Fibroblast of villous mesenchyme (primary cell): ENCODE data around the gene RNF114. TPM values are rescaled to one million over a fixed set of nuclear protein-coding genes. Genes with fewer than 3 reads are reported as not detected.

Experiments
- DNase-seq: peaks from one replicate; pipeline ENCODE4 v3.0.0-alpha.2; 2010; ENCODE audit warnings: low read depth
- H3K4me3 ChIP-seq: 2 replicates; pipeline ENCODE4 v1.5.1; 2011; ENCODE audit warnings: low read depth, mild to moderate bottlenecking, low read length
- total RNA-seq: library from RNA; depleted of rRNA; stranded (reverse); fragments of >200 nt; gene quantifications from 2 replicates; pipeline ENCODE4 v1.2.3, GENCODE V29; 2012
- TF ChIP-seq, protein P1 (sequence below): IDR thresholded peaks from 2 replicates; pipeline ENCODE4 v1.5.1; 2012; ENCODE audit warnings: low read depth, mild to moderate bottlenecking, low read length; ENCODE audit not compliant: insufficient read depth

Gene RNF114
- total RNA-seq, 1 donor, result 57.0 TPM

DNA sequence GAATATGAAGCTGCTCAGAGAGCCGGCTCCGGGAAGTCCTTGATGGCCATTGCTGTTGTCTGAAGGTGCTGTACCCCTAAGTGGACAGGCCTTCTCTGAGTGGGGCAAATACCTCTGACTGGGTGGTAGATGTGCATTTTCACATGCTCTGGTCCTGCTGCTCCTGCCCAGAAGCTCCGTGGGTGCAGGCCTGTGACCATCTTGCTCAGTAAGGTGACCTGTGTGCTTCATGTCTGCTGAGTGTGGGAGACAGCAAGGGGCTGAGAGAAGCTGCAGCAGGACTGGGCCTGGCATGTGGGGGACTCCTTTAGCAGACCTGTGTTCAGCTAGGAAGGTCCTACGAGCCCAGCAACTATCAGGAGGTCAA lies 25.9 kb upstream of the RNF114 start:
- H3K4me3 ChIP-seq, result no peak overlapping the region
- TF ChIP-seq, protein P1, sequence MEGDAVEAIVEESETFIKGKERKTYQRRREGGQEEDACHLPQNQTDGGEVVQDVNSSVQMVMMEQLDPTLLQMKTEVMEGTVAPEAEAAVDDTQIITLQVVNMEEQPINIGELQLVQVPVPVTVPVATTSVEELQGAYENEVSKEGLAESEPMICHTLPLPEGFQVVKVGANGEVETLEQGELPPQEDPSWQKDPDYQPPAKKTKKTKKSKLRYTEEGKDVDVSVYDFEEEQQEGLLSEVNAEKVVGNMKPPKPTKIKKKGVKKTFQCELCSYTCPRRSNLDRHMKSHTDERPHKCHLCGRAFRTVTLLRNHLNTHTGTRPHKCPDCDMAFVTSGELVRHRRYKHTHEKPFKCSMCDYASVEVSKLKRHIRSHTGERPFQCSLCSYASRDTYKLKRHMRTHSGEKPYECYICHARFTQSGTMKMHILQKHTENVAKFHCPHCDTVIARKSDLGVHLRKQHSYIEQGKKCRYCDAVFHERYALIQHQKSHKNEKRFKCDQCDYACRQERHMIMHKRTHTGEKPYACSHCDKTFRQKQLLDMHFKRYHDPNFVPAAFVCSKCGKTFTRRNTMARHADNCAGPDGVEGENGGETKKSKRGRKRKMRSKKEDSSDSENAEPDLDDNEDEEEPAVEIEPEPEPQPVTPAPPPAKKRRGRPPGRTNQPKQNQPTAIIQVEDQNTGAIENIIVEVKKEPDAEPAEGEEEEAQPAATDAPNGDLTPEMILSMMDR, result no peak
- no peak for DNase-seq

DNA sequence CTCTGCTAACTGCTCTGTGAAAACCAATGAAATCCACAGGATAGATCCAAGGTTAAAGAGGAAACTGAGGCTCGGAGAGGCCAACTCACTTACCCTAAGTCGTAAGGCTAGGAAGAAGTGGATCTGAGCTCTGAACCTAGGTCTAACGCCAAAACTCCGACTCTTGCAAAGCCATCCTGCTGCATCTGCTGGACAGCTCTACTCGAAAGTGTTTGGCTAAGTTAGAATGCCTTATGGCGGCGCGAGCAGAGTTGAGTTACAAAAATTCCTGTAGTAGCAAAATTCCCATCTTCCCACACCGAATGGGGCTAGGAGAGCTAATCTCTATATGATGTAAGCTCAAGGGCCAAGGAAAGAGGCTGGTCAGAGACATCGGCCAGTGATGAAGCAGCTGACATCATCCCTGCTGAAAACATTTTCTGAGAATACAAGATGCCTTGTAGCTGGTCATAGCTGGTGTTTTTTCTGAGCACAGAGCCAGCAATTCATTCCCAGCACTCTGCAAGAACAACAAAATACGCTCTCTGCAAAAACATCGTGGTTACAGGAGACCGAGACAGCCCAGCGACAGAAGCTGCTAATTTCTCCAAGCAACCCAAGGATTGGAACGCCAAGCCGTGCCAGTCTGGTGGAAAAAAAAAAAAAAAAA lies 22.7 kb upstream of the RNF114 start:
- TF ChIP-seq, protein P1, result no peak
- peak; percentile 42 for DNase-seq

DNA sequence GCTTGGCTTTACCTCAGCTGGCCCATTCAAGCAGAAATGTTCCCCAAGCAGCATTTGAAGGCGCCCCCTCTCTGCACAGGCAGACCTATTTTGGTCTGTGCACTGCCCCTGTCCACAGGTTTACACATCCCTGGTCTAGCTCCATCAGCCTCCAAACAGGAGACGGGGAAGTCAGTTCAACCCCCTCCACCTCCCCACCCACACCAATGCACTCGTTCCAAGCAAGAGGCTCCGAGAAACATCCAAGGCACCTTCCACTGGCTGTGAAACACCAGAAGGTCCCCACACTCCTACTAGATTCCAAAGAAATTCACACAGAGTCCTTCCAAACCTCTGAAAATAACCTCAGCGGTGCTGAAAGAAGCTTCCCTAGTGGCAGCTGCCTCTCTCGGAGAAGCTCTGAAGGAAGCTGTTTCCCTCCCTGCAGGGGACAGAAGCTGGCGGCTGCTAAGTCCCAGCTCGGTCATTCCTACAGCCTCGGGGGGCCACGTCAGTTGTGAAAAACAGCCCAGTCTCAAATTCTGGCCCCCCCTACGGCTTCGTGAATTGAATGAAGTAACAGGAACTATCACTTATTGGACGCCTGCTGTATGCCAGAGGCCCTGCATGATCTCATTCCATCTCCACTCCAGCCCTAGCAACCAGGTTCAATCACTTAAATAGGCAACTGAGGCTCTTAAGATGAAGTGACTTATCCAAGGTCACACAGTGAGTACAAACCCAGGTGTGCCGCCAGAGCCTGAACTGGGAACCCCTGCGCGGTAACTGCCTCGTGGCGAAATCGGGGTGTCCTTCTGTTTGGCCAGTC lies 21.7 kb upstream of the RNF114 start:
- TF ChIP-seq, protein P1, result no peak
- DNase-seq, result no peak
- H3K4me3 ChIP-seq, result peak overlapping the region; percentile 83

More for the DNA sequence above, 22.7 kb upstream of the RNF114 start:
- H3K4me3 ChIP-seq, result peak overlapping the region; percentile 83

DNA sequence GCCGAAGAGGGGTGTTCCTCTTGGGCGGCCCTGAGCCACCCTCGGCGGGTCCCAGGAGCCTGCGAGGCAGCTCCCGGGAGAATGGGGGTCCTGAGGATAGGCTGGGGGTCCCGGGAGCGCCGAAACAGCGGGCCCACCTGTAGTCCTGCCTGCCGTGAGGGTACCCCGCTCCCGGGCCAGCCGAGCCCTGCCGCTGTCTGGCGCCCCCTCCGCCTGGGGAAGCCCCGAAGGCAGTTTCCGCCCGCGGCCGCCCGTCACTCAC lies 21.1 kb upstream of the RNF114 start:
- TF ChIP-seq, protein P1, result no peak
- DNase-seq, result no peak

DNA sequence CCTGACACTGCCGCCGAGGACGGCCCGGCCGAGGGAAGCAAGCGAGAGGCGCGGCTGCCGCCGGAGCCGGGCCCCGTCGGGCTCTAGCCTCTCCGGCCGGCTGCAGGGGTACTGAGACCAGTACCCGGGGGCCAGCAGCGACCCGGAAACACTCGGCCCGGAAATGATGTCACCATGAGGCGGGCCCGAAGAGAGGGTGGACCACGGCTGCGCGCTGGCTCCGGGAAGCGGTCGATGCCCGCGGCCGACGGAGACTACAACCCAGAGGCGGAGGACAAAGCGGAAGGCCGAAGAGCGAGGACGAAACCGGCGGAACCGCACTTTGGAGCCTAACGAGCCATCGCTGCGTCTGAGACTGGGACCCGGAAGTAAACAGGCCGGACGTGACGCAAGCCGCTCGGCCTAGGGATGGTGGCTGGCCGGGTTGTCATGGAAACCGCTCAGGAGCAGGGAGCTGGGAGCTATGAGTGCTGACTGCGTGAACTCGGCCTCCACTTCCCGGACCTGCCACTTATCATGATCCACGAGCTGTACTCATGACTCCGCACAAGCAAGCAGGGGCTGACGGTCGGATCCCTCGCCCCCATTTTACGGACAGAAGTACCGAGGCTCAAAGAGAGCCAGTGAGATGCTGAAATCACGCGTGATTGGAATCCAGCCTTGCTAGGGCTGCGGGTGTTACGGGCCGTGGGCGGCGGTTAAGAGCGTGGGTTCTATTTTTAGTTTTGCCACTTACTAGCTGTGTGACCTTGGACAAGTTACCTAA lies 20.6 kb upstream of the RNF114 start, which contains the start of gene SPATA2:
TSS of gene SPATA2 (minus strand) at position 150 of the 766 bp plus-strand sequence. CDS start 7,039 bp downstream, outside the sequence.
- peak; percentile 97 for DNase-seq
- TF ChIP-seq, protein P1, result no peak
- peak within 1 kb of the TSS; percentile 83 for H3K4me3 ChIP-seq

More for the DNA sequence above, 21.1 kb upstream of the RNF114 start:
- H3K4me3 ChIP-seq, result peak overlapping the region; percentile 83

DNA sequence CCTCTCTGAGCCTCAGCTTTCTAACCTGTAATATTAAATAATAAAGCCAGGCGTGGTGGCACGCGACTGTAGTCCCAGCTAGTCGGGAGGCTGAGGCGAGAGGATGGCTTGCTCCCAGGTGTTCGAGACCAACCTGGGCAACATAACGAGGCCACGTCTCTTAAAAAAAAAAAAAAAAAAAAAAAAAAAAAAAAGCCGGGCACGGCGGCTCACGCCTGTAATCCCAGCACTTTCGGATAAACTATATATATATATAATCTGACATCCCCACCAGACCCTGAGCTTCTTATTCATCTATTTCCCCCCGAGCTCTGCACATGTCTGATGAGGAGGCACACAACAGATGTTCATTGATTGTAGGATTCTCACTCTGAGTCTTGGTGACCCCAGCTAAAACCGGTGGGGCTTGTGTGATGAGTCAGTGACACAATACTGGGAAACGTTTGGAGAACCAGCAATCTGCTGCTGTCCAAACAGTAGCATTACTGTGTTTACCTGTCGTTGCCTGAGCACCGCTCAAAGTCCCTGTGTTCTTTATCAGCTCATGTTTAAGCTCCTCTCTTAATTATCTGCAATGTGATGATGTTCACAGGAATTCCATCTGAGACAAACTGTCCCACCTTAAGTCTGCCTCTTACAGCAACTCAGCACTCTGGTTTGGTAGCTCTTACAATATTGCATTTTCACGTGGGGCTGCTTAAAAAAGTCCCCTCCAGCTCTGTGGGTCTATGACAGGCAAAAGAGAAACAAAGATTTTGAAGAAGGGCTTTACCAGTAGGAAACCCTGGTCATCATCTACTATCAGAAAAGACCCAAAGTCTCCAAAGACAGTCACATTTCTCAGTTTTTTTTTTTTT lies 19.8 kb upstream of the RNF114 start:
- TF ChIP-seq, protein P1, result no peak
- peak; percentile 55 for DNase-seq
- H3K4me3 ChIP-seq, result peak overlapping the region; percentile 83
